ENCODE measurements around the gene MAN1A2. TPM values are rescaled to one million over a fixed set of nuclear protein-coding genes. Genes with fewer than 3 reads are reported as not detected.
"Not testable (repeated sequence)": the region's sequence is repeated elsewhere in the genome, so short reads cannot be mapped to it uniquely, and the experiment has no call there.

The MAN1A2 gene
- total and polyA plus RNA-seq, 4 donors = 6.4 to 56.3 (median 25.3) TPM

GRCh38 chr1:117346206-117346928, 20.9 kb upstream of the MAN1A2 start:
- Histone ChIP-seq H3K27me3 (ENCODE audit: control insufficient read depth in 3 of 3, insufficient read depth in 3 of 3, low read length in 2 of 3) (peaks cover 0 to 9% (median 0%) of the 10 kb centered on the region in 3 donors), H3K9me3 (ENCODE audit: control insufficient read depth in 4 of 4, insufficient read depth in 3 of 4, low read length in 3 of 4) (no peaks in the 10 kb centered on the region), H3K4me3 (no peak overlapping the region), H3K27ac (ENCODE audit: low read depth in 1 of 2, low read length in 1 of 2) (no peak overlapping the region), H3K4me1 (ENCODE audit: control insufficient read depth in 5 of 5, insufficient read depth in 5 of 5, low read length in 5 of 5) (no peaks in the 10 kb centered on the region), H3K36me3 (ENCODE audit: control insufficient read depth in 4 of 4, insufficient read depth in 4 of 4, low read length in 4 of 4) (no peaks in the 10 kb centered on the region), H3K9ac (ENCODE audit: insufficient read depth in 1 of 2, low read length in 2 of 2) (no peak overlapping the region)
- DNase-seq (no peak), ATAC-seq (ENCODE audit: insufficient read depth, low FRiP score) (no peak)
- WGBS, 2 donors = 85 to 86% methylated on average over 4 of the region's 4 CpGs
- TF ChIP-seq CTCF (IDR thresholded peaks at IDR 0.05; ENCODE audit: control extremely low read depth, extremely low read depth) = no peak

GRCh38 chr1:117347907-117348306, 19.3 kb upstream of the MAN1A2 start:
- Histone ChIP-seq H3K9me3 (ENCODE audit: control insufficient read depth in 4 of 4, insufficient read depth in 3 of 4, low read length in 3 of 4) (no peaks in the 10 kb centered on the region), H3K27ac (ENCODE audit: low read depth in 1 of 2, low read length in 1 of 2) (no peak overlapping the region), H3K4me1 (ENCODE audit: control insufficient read depth in 5 of 5, insufficient read depth in 5 of 5, low read length in 5 of 5) (no peaks in the 10 kb centered on the region), H3K27me3 (ENCODE audit: control insufficient read depth in 3 of 3, insufficient read depth in 3 of 3, low read length in 2 of 3) (peaks cover 0 to 5% (median 0%) of the 10 kb centered on the region in 3 donors), H3K4me3 (no peak overlapping the region), H3K9ac (ENCODE audit: insufficient read depth in 1 of 2, low read length in 2 of 2) (no peak overlapping the region), H3K36me3 (ENCODE audit: control insufficient read depth in 4 of 4, insufficient read depth in 4 of 4, low read length in 4 of 4) (no peaks in the 10 kb centered on the region)
- DNase-seq = no peak
- no peak for TF ChIP-seq CTCF (IDR thresholded peaks at IDR 0.05; ENCODE audit: control extremely low read depth, extremely low read depth)
- WGBS, 2 donors = 93 to 97% methylated on average over 4 of the region's 4 CpGs
- ATAC-seq (ENCODE audit: insufficient read depth, low FRiP score) = no peak

GRCh38 chr1:117352695-117353094, 14.6 kb upstream of the MAN1A2 start:
- H3K27ac ChIP-seq (ENCODE audit: low read depth in 1 of 2, low read length in 1 of 2); H3K36me3 ChIP-seq (ENCODE audit: control insufficient read depth in 4 of 4, insufficient read depth in 4 of 4, low read length in 4 of 4); H3K27me3 ChIP-seq (ENCODE audit: control insufficient read depth in 3 of 3, insufficient read depth in 3 of 3, low read length in 2 of 3); H3K9ac ChIP-seq (ENCODE audit: insufficient read depth in 1 of 2, low read length in 2 of 2); H3K4me1 ChIP-seq (ENCODE audit: control insufficient read depth in 5 of 5, insufficient read depth in 5 of 5, low read length in 5 of 5); H3K4me3 ChIP-seq; DNase-seq; H3K9me3 ChIP-seq (ENCODE audit: control insufficient read depth in 4 of 4, insufficient read depth in 3 of 4, low read length in 3 of 4); ATAC-seq (ENCODE audit: insufficient read depth, low FRiP score): not testable (repeated sequence)
- 100% methylated on average over 2 of the region's 3 CpGs for WGBS, 2 donors

GRCh38 chr1:117357833-117358603, 9.2 kb upstream of the MAN1A2 start:
- not testable (repeated sequence) for H3K9me3 ChIP-seq (ENCODE audit: control insufficient read depth in 4 of 4, insufficient read depth in 3 of 4, low read length in 3 of 4); ATAC-seq (ENCODE audit: insufficient read depth, low FRiP score); H3K27me3 ChIP-seq (ENCODE audit: control insufficient read depth in 3 of 3, insufficient read depth in 3 of 3, low read length in 2 of 3); H3K4me3 ChIP-seq; H3K4me1 ChIP-seq (ENCODE audit: control insufficient read depth in 5 of 5, insufficient read depth in 5 of 5, low read length in 5 of 5); H3K27ac ChIP-seq (ENCODE audit: low read depth in 1 of 2, low read length in 1 of 2); H3K9ac ChIP-seq (ENCODE audit: insufficient read depth in 1 of 2, low read length in 2 of 2); DNase-seq; H3K36me3 ChIP-seq (ENCODE audit: control insufficient read depth in 4 of 4, insufficient read depth in 4 of 4, low read length in 4 of 4)
- 82 to 91% methylated on average over 24 of the region's 24 CpGs for WGBS, 2 donors

GRCh38 chr1:117358604-117358887, 8.7 kb upstream of the MAN1A2 start:
- not testable (repeated sequence) for ATAC-seq (ENCODE audit: insufficient read depth, low FRiP score); H3K9me3 ChIP-seq (ENCODE audit: control insufficient read depth in 4 of 4, insufficient read depth in 3 of 4, low read length in 3 of 4); H3K9ac ChIP-seq (ENCODE audit: insufficient read depth in 1 of 2, low read length in 2 of 2); DNase-seq; H3K4me1 ChIP-seq (ENCODE audit: control insufficient read depth in 5 of 5, insufficient read depth in 5 of 5, low read length in 5 of 5); H3K4me3 ChIP-seq; H3K27ac ChIP-seq (ENCODE audit: low read depth in 1 of 2, low read length in 1 of 2); H3K36me3 ChIP-seq (ENCODE audit: control insufficient read depth in 4 of 4, insufficient read depth in 4 of 4, low read length in 4 of 4); H3K27me3 ChIP-seq (ENCODE audit: control insufficient read depth in 3 of 3, insufficient read depth in 3 of 3, low read length in 2 of 3)
- WGBS, 2 donors = 84 to 97% methylated on average over 7 to 8 of the region's 8 CpGs

Data from lung (tissue), 12 donors.